Body of pancreas (tissue), 4 donors: ENCODE data around the gene ZBTB20.

Experiments
- POLR2A ChIP-seq, 3 donors: fragments of 450-650 bp; IDR thresholded peaks; one replicate each; pipeline ENCODE4 v1.6.1; 2016; ENCODE audit warnings: antibody characterized with exemption in 3 of 3, mild to moderate bottlenecking in 2 of 3
- TF ChIP-seq, protein P1 (sequence below), 7 experiments: fragments of 450-650 bp in 4 of 7; fragments of 200-600 bp in 3 of 7; sonication (generic) in 3 of 7; IDR thresholded peaks; one replicate each; pipeline ENCODE4 v1.5.1; 2016 to 2019; ENCODE audit warnings: antibody characterized with exemption in 7 of 7

GRCh38 chr3:114528517-114528916, 618.6 kb downstream of the ZBTB20 start:
- TF ChIP-seq, protein P1, sequence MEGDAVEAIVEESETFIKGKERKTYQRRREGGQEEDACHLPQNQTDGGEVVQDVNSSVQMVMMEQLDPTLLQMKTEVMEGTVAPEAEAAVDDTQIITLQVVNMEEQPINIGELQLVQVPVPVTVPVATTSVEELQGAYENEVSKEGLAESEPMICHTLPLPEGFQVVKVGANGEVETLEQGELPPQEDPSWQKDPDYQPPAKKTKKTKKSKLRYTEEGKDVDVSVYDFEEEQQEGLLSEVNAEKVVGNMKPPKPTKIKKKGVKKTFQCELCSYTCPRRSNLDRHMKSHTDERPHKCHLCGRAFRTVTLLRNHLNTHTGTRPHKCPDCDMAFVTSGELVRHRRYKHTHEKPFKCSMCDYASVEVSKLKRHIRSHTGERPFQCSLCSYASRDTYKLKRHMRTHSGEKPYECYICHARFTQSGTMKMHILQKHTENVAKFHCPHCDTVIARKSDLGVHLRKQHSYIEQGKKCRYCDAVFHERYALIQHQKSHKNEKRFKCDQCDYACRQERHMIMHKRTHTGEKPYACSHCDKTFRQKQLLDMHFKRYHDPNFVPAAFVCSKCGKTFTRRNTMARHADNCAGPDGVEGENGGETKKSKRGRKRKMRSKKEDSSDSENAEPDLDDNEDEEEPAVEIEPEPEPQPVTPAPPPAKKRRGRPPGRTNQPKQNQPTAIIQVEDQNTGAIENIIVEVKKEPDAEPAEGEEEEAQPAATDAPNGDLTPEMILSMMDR (IDR thresholded peaks at IDR 0.05) = no peak
- no peak for TF ChIP-seq POLR2A (IDR thresholded peaks at IDR 0.05)
